CD14-positive monocyte (primary cell): ENCODE measurements around the gene CLEC11A. TPM values are rescaled to one million over a fixed set of nuclear protein-coding genes. Genes with fewer than 3 reads are reported as not detected.
"Not testable (repeated sequence)": the region's sequence is repeated elsewhere in the genome, so short reads cannot be mapped to it uniquely, and the experiment has no call there.

Experiments used
- DNase-seq, 3 donors: peaks; one replicate each; pipeline ENCODE4 v3.0.0-alpha.2; 2011 to 2022
- H2AFZ ChIP-seq: 2 replicates; pipeline ENCODE4 v1.6.0; 2012; ENCODE audit warnings: mild to moderate bottlenecking, low read depth, low read length, inconsistent platforms; ENCODE audit not compliant: insufficient read depth, poor library complexity, severe bottlenecking
- H3K27ac ChIP-seq, 2 donors: 1 replicate in 1 of 2; 2 replicates in 1 of 2; pipeline ENCODE4 v1.5.1; 2012 to 2013; ENCODE audit warnings: low read length in 2 of 2, control low read depth in 1 of 2, inconsistent platforms in 1 of 2, low read depth in 1 of 2, mild to moderate bottlenecking in 1 of 2
- H3K27me3 ChIP-seq, 2 donors: one replicate each; pipeline versions ENCODE4 v1.6.0 to v1.6.1; 2011 to 2013; ENCODE audit warnings: low read length in 2 of 2; ENCODE audit not compliant: control insufficient read depth in 2 of 2, insufficient read depth in 2 of 2
- H3K36me3 ChIP-seq, 2 donors: replicated peaks in 1 of 2; 1 replicate in 1 of 2; 2 replicates in 1 of 2; pipeline versions ENCODE4 v1.5.1 to v1.6.1; 2012 to 2013; ENCODE audit warnings: low read length in 2 of 2, control low read depth in 1 of 2, inconsistent platforms in 1 of 2, mild to moderate bottlenecking in 1 of 2; ENCODE audit not compliant: insufficient read depth in 2 of 2, control insufficient read depth in 1 of 2
- H3K4me1 ChIP-seq, 2 donors: 1 replicate in 1 of 2; 2 replicates in 1 of 2; pipeline versions ENCODE4 v1.5.1 to v1.6.1; 2012 to 2013; ENCODE audit warnings: low read length in 2 of 2, control low read depth in 1 of 2, inconsistent platforms in 1 of 2, mild to moderate bottlenecking in 1 of 2, moderate library complexity in 1 of 2; ENCODE audit not compliant: insufficient read depth in 2 of 2, control insufficient read depth in 1 of 2
- H3K4me2 ChIP-seq: replicated peaks from 2 replicates; pipeline ENCODE3; 2012; ENCODE audit warnings: low read length, moderate library complexity, mild to moderate bottlenecking; ENCODE audit not compliant: poor library complexity, severe bottlenecking; ENCODE audit errors: extremely low read depth
- H3K4me3 ChIP-seq, 3 experiments: fragments of 200-600 bp in 1 of 3; sonication (generic) in 1 of 3; replicated peaks in 1 of 3; 1 replicate in 2 of 3; 2 replicates in 1 of 3; pipeline ENCODE4 v1.5.1; 2011 to 2013; ENCODE audit warnings: low read length in 3 of 3, mild to moderate bottlenecking in 3 of 3, control low read depth in 2 of 3, low read depth in 2 of 3, inconsistent platforms in 1 of 3, moderate library complexity in 1 of 3
- H3K79me2 ChIP-seq: 2 replicates; pipeline ENCODE4 v1.6.0; 2012; ENCODE audit warnings: mild to moderate bottlenecking, control low read depth, inconsistent platforms, low read length, moderate library complexity; ENCODE audit not compliant: insufficient read depth
- H3K9ac ChIP-seq: 2 replicates; pipeline ENCODE4 v1.6.0; 2017; ENCODE audit warnings: low read length, mild to moderate bottlenecking; ENCODE audit not compliant: insufficient read depth, poor library complexity, severe bottlenecking
- H3K9me3 ChIP-seq, 2 donors: replicated peaks in 1 of 2; 1 replicate in 1 of 2; 2 replicates in 1 of 2; pipeline versions ENCODE4 v1.5.1 to v1.6.1; 2012 to 2013; ENCODE audit warnings: low read length in 2 of 2, control low read depth in 1 of 2; ENCODE audit not compliant: control insufficient read depth in 1 of 2, insufficient read depth in 1 of 2
- H4K20me1 ChIP-seq: 2 replicates; pipeline ENCODE4 v1.6.0; 2012; ENCODE audit warnings: mild to moderate bottlenecking, low read length, control low read depth, moderate library complexity; ENCODE audit not compliant: insufficient read depth
- H3K27ac Mint-ChIP-seq, 7 donors: one replicate each; pipeline ENCODE4 v1.8.0; 2020; ENCODE audit warnings: mild to moderate bottlenecking in 7 of 7, mixed read lengths in 7 of 7, moderate library complexity in 6 of 7, inconsistent platforms in 2 of 7
- H3K27me3 Mint-ChIP-seq, 3 donors: one replicate each; pipeline ENCODE4 v1.8.0; 2021 to 2022; ENCODE audit warnings: low read depth in 3 of 3, mild to moderate bottlenecking in 3 of 3, mixed read lengths in 3 of 3, moderate library complexity in 3 of 3, inconsistent platforms in 1 of 3
- H3K36me3 Mint-ChIP-seq, 2 donors: one replicate each; pipeline ENCODE4 v1.8.0; 2020; ENCODE audit warnings: mixed read lengths in 2 of 2, inconsistent platforms in 1 of 2, mild to moderate bottlenecking in 1 of 2
- H3K4me1 Mint-ChIP-seq: one replicate; pipeline ENCODE4 v1.8.0; 2020; ENCODE audit warnings: mild to moderate bottlenecking, mixed read lengths
- H3K4me3 Mint-ChIP-seq, 2 donors: one replicate each; pipeline ENCODE4 v1.8.0; 2020; ENCODE audit warnings: mild to moderate bottlenecking in 2 of 2, mixed read lengths in 2 of 2, moderate library complexity in 1 of 2
- H3K9me3 Mint-ChIP-seq, 7 donors: one replicate each; pipeline ENCODE4 v1.8.0; 2020 to 2022; ENCODE audit warnings: mixed read lengths in 7 of 7, mild to moderate bottlenecking in 6 of 7, moderate library complexity in 6 of 7, inconsistent platforms in 2 of 7
- WGBS: methylation state at CpG from one replicate; pipeline ENCODE4 v1.1.5; 2013; ENCODE audit warnings: missing lambda C conversion rate; ENCODE audit not compliant: insufficient coverage; 5-methylcytosine and 5-hydroxymethylcytosine counted together
- intact Hi-C, 2 donors: fragments of 100-400 bp; cut with micrococcal nuclease; formaldehyde crosslinking; loops; one replicate each; pipeline versions ENCODE4 v1.15.0 to v1.15.1; 2023
- polyA plus RNA-seq, 3 donors: library from polyadenylated mRNA; depleted of rRNA in 1 of 3; unstranded in 2 of 3; stranded (reverse) in 1 of 3; fragments of 300-500 nt in 2 of 3; fragments of >200 nt in 1 of 3; fragmentation: Illumina TruSeq in 2 of 3; gene quantifications; 1 replicate in 2 of 3; 2 replicates in 1 of 3; pipeline ENCODE4 v1.2.3, GENCODE V29; 2012 to 2021
- TF ChIP-seq, protein P1 (sequence below): fragments of 200-600 bp; IDR thresholded peaks from one replicate; pipeline ENCODE4 v1.8.0; 2022; ENCODE audit warnings: antibody characterized with exemption, mild to moderate bottlenecking

Gene CLEC11A
- polyA plus RNA-seq, 3 donors: 8.2 to 49.1 (median 12.4) TPM

DNA sequence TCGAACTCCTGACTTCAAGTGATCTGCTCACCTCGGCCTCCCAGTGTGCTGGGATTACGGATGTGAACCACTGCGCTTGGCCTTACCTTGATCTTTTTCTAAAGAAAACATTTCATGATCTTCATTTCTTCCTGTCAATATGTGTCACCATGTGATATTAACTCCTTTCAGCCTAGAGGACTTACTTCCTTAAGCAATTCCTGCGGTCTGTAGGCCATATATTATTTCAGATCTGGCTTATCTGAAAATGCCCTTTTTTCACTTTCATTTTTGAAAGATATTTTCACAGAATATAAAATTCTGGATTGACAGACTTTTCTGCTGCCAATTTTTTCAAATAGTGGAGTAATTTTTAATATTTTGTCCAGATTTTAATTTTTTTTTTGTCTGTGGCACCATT, 45.1 kb downstream of the CLEC11A start:
- Histone ChIP-seq H3K4me3 (no peak overlapping the region), H3K9me3 (no peaks in the 10 kb centered on the region), H3K27ac (no peak overlapping the region), H3K27me3 (no peaks in the 10 kb centered on the region), H3K9ac (no peak overlapping the region), H3K36me3 (no peaks in the 10 kb centered on the region), H3K4me1 (no peaks in the 10 kb centered on the region), H2AFZ (peak overlapping the region; percentile 17), H3K4me2 (no peak overlapping the region), H3K79me2 (no peaks in the 10 kb centered on the region), H4K20me1 (no peaks in the 10 kb centered on the region)
- Mint-ChIP-seq H3K4me1 (no peaks in the 10 kb centered on the region), H3K4me3 (no peak overlapping the region), H3K27ac (no peak overlapping the region), H3K9me3 (peaks cover 0 to 7% (median 5%) of the 10 kb centered on the region in 7 donors), H3K27me3 (peaks cover 2 to 10% (median 3%) of the 10 kb centered on the region in 3 donors), H3K36me3 (no peaks in the 10 kb centered on the region)
- no peak for DNase-seq
- intact Hi-C loops: no loop called here
- no CpG with 5 or more reads among the region's 5 CpGs for WGBS
- TF ChIP-seq, protein P1, sequence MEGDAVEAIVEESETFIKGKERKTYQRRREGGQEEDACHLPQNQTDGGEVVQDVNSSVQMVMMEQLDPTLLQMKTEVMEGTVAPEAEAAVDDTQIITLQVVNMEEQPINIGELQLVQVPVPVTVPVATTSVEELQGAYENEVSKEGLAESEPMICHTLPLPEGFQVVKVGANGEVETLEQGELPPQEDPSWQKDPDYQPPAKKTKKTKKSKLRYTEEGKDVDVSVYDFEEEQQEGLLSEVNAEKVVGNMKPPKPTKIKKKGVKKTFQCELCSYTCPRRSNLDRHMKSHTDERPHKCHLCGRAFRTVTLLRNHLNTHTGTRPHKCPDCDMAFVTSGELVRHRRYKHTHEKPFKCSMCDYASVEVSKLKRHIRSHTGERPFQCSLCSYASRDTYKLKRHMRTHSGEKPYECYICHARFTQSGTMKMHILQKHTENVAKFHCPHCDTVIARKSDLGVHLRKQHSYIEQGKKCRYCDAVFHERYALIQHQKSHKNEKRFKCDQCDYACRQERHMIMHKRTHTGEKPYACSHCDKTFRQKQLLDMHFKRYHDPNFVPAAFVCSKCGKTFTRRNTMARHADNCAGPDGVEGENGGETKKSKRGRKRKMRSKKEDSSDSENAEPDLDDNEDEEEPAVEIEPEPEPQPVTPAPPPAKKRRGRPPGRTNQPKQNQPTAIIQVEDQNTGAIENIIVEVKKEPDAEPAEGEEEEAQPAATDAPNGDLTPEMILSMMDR: no peak

DNA sequence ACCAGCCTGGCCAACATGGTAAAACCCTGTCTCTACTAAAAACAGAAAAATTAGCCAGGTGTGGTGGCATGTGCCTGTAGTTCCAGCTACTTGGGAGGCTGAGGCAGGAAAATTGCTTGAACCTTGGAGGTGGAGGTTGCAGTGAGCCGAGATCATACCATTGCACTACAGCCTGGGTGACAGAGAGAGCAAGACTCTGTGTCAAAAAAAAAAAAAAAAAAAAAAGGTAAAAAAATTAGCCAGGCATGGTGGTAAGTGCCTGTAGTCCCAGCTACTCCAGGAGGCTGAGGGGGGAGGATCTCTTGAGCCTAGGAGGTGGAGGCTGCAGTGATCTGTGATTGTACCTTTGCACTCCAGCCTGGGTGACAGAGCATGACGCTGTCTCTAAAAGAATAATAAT, 47.0 kb downstream of the CLEC11A start, which contains the start of gene GPR32:
GPR32 (plus strand) TSS at position 301 of the 400 bp plus-strand sequence. CDS start 137 bp downstream, outside the sequence.
- H3K27ac Mint-ChIP-seq, H3K4me3 ChIP-seq, H3K9ac ChIP-seq, H2AFZ ChIP-seq, H3K9me3 ChIP-seq, H3K27me3 ChIP-seq, H3K4me2 ChIP-seq, DNase-seq, H3K36me3 Mint-ChIP-seq, intact Hi-C loops, H4K20me1 ChIP-seq, H3K27ac ChIP-seq, H3K4me1 ChIP-seq, H3K79me2 ChIP-seq, H3K4me1 Mint-ChIP-seq, H3K9me3 Mint-ChIP-seq, H3K36me3 ChIP-seq, H3K4me3 Mint-ChIP-seq: not testable (repeated sequence)
- WGBS: 100% methylated on average over 1 of the region's 2 CpGs
- H3K27me3 Mint-ChIP-seq: peaks cover 6 to 17% (median 10%) of the 10 kb centered on the region in 3 donors
